Measurements from ENCODE around the gene ZBED5. TPM values are rescaled to one million over a fixed set of nuclear protein-coding genes. Genes with fewer than 3 reads are reported as not detected.

ZBED5 gene
- total and polyA plus RNA-seq, 9 of the 15 experiments (the other 6 are each of a cell fraction or from before 2014, with no cell fraction given), result 12.4 to 70.7 (median 26.8) TPM

DNA sequence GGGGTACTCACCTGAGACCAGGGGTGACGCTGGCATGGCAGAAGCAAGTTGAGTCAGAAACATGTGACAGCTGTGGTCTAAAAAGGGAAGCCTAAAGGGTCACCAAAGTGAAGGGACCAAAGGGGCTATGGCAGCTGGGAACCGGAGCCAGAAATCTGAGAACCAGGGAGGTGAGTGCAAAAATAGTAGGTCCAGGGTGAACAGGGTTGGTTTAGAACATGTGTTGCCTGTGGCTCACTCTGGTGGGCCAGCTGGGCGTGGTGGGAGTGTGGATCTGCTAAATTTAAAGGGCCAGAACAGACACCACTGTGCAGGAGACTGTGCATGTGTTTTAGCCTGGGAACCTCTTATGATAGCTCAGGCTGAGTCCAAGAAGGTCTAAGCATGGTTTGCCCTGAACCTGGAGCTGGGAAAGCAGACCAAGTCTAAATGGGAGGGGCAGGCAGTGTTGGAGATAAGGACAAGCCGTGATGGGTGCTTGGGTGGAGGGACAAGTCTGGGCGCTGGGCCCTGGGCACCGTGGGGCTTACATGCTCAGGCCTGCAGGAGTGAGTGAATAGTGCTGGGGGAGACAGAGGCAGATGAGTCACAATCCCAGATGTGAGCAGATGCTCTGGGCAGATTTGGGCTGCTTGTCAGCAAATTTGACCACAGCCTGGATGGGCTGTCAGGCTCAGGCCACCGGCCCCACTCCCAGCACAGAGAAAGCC, 41.4 kb upstream of the ZBED5 start (continued):
- TF ChIP-seq RBBP5 (IDR thresholded peaks at IDR 0.05; ENCODE audit: borderline replicate concordance, insufficient read depth, low read length, poor library complexity, severe bottlenecking) (no peak), RAD21 (CRISPR knock-in tag; conservative IDR thresholded peaks at IDR 0.05 in 1 of 2, IDR thresholded peaks at IDR 0.05 in 1 of 2) (no peak), SP1 (CRISPR knock-in tag; IDR thresholded peaks at IDR 0.05) (no peak), ZNF589 (CRISPR knock-in tag; IDR thresholded peaks at IDR 0.05; ENCODE audit: low read depth) (no peak), ZNF12 (CRISPR knock-in tag; IDR thresholded peaks at IDR 0.05) (no peak), RBFOX2 (IDR thresholded peaks at IDR 0.05; ENCODE audit: low read depth, low read length) (peak; percentile 74), ZNF766 (CRISPR knock-in tag; conservative IDR thresholded peaks at IDR 0.05) (no peak), TCF7L2 (IDR thresholded peaks at IDR 0.05; ENCODE audit: low read depth, low read length) (no peak), ZNF282 (CRISPR knock-in tag; IDR thresholded peaks at IDR 0.05) (no peak), PCBP1 (IDR thresholded peaks at IDR 0.05; ENCODE audit: low read depth, low read length, poor library complexity, severe bottlenecking) (no peak)
- TF ChIP-seq, protein P1, sequence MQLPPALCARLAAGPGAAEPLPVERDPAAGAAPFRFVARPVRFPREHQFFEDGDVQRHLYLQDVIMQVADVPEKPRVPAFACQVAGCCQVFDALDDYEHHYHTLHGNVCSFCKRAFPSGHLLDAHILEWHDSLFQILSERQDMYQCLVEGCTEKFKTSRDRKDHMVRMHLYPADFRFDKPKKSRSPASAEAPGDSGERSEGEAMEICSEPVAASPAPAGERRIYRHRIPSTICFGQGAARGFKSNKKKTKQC (CRISPR knock-in tag; IDR thresholded peaks at IDR 0.05), result no peak
- TF ChIP-seq, protein P2, sequence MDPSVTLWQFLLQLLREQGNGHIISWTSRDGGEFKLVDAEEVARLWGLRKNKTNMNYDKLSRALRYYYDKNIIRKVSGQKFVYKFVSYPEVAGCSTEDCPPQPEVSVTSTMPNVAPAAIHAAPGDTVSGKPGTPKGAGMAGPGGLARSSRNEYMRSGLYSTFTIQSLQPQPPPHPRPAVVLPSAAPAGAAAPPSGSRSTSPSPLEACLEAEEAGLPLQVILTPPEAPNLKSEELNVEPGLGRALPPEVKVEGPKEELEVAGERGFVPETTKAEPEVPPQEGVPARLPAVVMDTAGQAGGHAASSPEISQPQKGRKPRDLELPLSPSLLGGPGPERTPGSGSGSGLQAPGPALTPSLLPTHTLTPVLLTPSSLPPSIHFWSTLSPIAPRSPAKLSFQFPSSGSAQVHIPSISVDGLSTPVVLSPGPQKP (CRISPR knock-in tag; IDR thresholded peaks at IDR 0.05), result no peak
- TF ChIP-seq, protein P3, sequence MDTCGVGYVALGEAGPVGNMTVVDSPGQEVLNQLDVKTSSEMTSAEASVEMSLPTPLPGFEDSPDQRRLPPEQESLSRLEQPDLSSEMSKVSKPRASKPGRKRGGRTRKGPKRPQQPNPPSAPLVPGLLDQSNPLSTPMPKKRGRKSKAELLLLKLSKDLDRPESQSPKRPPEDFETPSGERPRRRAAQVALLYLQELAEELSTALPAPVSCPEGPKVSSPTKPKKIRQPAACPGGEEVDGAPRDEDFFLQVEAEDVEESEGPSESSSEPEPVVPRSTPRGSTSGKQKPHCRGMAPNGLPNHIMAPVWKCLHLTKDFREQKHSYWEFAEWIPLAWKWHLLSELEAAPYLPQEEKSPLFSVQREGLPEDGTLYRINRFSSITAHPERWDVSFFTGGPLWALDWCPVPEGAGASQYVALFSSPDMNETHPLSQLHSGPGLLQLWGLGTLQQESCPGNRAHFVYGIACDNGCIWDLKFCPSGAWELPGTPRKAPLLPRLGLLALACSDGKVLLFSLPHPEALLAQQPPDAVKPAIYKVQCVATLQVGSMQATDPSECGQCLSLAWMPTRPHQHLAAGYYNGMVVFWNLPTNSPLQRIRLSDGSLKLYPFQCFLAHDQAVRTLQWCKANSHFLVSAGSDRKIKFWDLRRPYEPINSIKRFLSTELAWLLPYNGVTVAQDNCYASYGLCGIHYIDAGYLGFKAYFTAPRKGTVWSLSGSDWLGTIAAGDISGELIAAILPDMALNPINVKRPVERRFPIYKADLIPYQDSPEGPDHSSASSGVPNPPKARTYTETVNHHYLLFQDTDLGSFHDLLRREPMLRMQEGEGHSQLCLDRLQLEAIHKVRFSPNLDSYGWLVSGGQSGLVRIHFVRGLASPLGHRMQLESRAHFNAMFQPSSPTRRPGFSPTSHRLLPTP (IDR thresholded peaks at IDR 0.05; ENCODE audit: borderline replicate concordance, extremely low read depth, insufficient read length), result no peak
- TF ChIP-seq, protein P4, sequence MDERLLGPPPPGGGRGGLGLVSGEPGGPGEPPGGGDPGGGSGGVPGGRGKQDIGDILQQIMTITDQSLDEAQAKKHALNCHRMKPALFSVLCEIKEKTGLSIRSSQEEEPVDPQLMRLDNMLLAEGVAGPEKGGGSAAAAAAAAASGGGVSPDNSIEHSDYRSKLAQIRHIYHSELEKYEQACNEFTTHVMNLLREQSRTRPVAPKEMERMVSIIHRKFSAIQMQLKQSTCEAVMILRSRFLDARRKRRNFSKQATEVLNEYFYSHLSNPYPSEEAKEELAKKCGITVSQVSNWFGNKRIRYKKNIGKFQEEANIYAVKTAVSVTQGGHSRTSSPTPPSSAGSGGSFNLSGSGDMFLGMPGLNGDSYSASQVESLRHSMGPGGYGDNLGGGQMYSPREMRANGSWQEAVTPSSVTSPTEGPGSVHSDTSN (CRISPR knock-in tag; IDR thresholded peaks at IDR 0.05; ENCODE audit: low read depth), result no peak
- TF ChIP-seq, protein P4 (tag; conservative IDR thresholded peaks at IDR 0.05; ENCODE audit: low read depth), result no peak
